HEK293 (cell line): ENCODE data around the gene BCKDHA.

Experiments
- KLF1 ChIP-seq: fragments of 450-650 bp; formaldehyde crosslinking; IDR thresholded peaks from 2 replicates; pipeline ENCODE4 v1.5.1; 2016; ENCODE audit warnings: missing biosample characterization, missing genetic modification characterization
- KLF7 ChIP-seq: fragments of 450-650 bp; formaldehyde crosslinking; IDR thresholded peaks from 2 replicates; pipeline ENCODE4 v1.5.1; 2016; ENCODE audit warnings: missing biosample characterization, missing genetic modification characterization, borderline replicate concordance
- KLF9 ChIP-seq: fragments of 450-650 bp; formaldehyde crosslinking; IDR thresholded peaks from 2 replicates; pipeline ENCODE4 v1.5.1; 2016; ENCODE audit warnings: missing biosample characterization, missing genetic modification characterization, low read depth
- PRDM10 ChIP-seq: fragments of 450-650 bp; formaldehyde crosslinking; IDR thresholded peaks from 2 replicates; pipeline ENCODE4 v1.5.1; 2016; ENCODE audit warnings: missing biosample characterization, missing genetic modification characterization
- SP2 ChIP-seq: fragments of 450-650 bp; formaldehyde crosslinking; IDR thresholded peaks from 2 replicates; pipeline ENCODE4 v1.5.1; 2016; ENCODE audit warnings: missing biosample characterization, missing genetic modification characterization
- ZBTB44 ChIP-seq: fragments of 450-650 bp; IDR thresholded peaks from 2 replicates; pipeline ENCODE4 v1.5.1; 2018; ENCODE audit warnings: missing biosample characterization, mild to moderate bottlenecking, missing genetic modification characterization
- ZNF121 ChIP-seq: fragments of 450-650 bp; formaldehyde crosslinking; IDR thresholded peaks from 2 replicates; pipeline ENCODE4 v1.5.1; 2016; ENCODE audit warnings: missing biosample characterization, missing genetic modification characterization
- ZNF140 ChIP-seq: fragments of 450-650 bp; formaldehyde crosslinking; IDR thresholded peaks from 2 replicates; pipeline ENCODE4 v1.5.1; 2016; ENCODE audit warnings: missing biosample characterization, missing genetic modification characterization
- ZNF23 ChIP-seq: fragments of 450-650 bp; formaldehyde crosslinking; IDR thresholded peaks from 2 replicates; pipeline ENCODE4 v1.5.1; 2016; ENCODE audit warnings: missing biosample characterization, missing genetic modification characterization, borderline replicate concordance
- ZNF24 ChIP-seq: fragments of 450-650 bp; formaldehyde crosslinking; IDR thresholded peaks from 2 replicates; pipeline ENCODE4 v1.5.1; 2016; ENCODE audit warnings: missing biosample characterization, missing genetic modification characterization
- ZNF248 ChIP-seq: fragments of 450-650 bp; formaldehyde crosslinking; IDR thresholded peaks from 2 replicates; pipeline ENCODE4 v1.5.1; 2017; ENCODE audit warnings: missing biosample characterization, missing genetic modification characterization
- ZNF341 ChIP-seq: fragments of 450-650 bp; formaldehyde crosslinking; IDR thresholded peaks from 2 replicates; pipeline ENCODE4; 2016; ENCODE audit warnings: low read depth, missing biosample characterization, missing genetic modification characterization
- ZNF366 ChIP-seq: fragments of 450-650 bp; formaldehyde crosslinking; conservative IDR thresholded peaks from 2 replicates; pipeline ENCODE4 v1.5.1; 2016; ENCODE audit warnings: missing biosample characterization, missing genetic modification characterization
- ZNF585B ChIP-seq: fragments of 450-650 bp; formaldehyde crosslinking; IDR thresholded peaks from 2 replicates; pipeline ENCODE4 v1.5.1; 2016; ENCODE audit warnings: missing biosample characterization, missing genetic modification characterization
- ZNF629 ChIP-seq: fragments of 450-650 bp; formaldehyde crosslinking; IDR thresholded peaks from 2 replicates; pipeline ENCODE4 v1.5.1; 2017; ENCODE audit warnings: missing biosample characterization, missing genetic modification characterization
- ZNF664 ChIP-seq: fragments of 450-650 bp; formaldehyde crosslinking; IDR thresholded peaks from 2 replicates; pipeline ENCODE4 v1.5.1; 2016; ENCODE audit warnings: missing biosample characterization, missing genetic modification characterization
- ZNF670 ChIP-seq: fragments of 450-650 bp; formaldehyde crosslinking; IDR thresholded peaks from 2 replicates; pipeline ENCODE4 v1.5.1; 2016; ENCODE audit warnings: missing biosample characterization, missing genetic modification characterization, low read depth
- ZNF830 ChIP-seq: fragments of 450-650 bp; IDR thresholded peaks from 2 replicates; pipeline ENCODE4 v1.5.0; 2018; ENCODE audit warnings: missing biosample characterization, missing genetic modification characterization, low read depth, mild to moderate bottlenecking, moderate library complexity
- TF ChIP-seq, protein P1 (sequence below): fragments of 450-650 bp; formaldehyde crosslinking; IDR thresholded peaks from 2 replicates; pipeline ENCODE4 v1.5.1; 2016; ENCODE audit warnings: missing biosample characterization, missing genetic modification characterization
- TF ChIP-seq, protein P2 (sequence below): fragments of 450-650 bp; formaldehyde crosslinking; IDR thresholded peaks from 2 replicates; pipeline ENCODE4 v1.5.1; 2017; ENCODE audit warnings: missing biosample characterization, missing genetic modification characterization
- TF ChIP-seq, protein P3 (sequence below): fragments of 450-650 bp; formaldehyde crosslinking; IDR thresholded peaks from 2 replicates; pipeline ENCODE4 v1.5.1; 2016; ENCODE audit warnings: missing biosample characterization, missing genetic modification characterization, low read depth
- TF ChIP-seq, protein P4 (sequence below): fragments of 450-650 bp; formaldehyde crosslinking; IDR thresholded peaks from 2 replicates; pipeline ENCODE4 v1.5.1; 2016; ENCODE audit warnings: missing biosample characterization, missing genetic modification characterization

BCKDHA gene

GRCh38 chr19:41351339-41352245 is 46.0 kb upstream of the BCKDHA start (continued):
- TF ChIP-seq, protein P1, sequence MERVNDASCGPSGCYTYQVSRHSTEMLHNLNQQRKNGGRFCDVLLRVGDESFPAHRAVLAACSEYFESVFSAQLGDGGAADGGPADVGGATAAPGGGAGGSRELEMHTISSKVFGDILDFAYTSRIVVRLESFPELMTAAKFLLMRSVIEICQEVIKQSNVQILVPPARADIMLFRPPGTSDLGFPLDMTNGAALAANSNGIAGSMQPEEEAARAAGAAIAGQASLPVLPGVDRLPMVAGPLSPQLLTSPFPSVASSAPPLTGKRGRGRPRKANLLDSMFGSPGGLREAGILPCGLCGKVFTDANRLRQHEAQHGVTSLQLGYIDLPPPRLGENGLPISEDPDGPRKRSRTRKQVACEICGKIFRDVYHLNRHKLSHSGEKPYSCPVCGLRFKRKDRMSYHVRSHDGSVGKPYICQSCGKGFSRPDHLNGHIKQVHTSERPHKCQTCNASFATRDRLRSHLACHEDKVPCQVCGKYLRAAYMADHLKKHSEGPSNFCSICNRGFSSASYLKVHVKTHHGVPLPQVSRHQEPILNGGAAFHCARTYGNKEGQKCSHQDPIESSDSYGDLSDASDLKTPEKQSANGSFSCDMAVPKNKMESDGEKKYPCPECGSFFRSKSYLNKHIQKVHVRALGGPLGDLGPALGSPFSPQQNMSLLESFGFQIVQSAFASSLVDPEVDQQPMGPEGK (tag by site-specific recombination) = no peak; the same call in 1 of the 2 replicates
- TF ChIP-seq KLF9 (peak; percentile 84), ZNF830 (tag by site-specific recombination) (no peak), ZBTB44 (tag by site-specific recombination) (no peak), ZNF121 (tag by site-specific recombination) (no peak), ZNF629 (tag by site-specific recombination) (no peak), ZNF366 (tag by site-specific recombination) (peak; percentile 55; the same call in 1 of the 2 replicates), ZNF248 (tag by site-specific recombination) (no peak), PRDM10 (tag by site-specific recombination) (peak; percentile 80), ZNF341 (tag by site-specific recombination) (peak; percentile 67), ZNF664 (no peak), ZNF670 (no peak), SP2 (tag by site-specific recombination) (peak; percentile 84), KLF1 (tag by site-specific recombination) (peak; percentile 99), ZNF23 (tag by site-specific recombination) (no peak), ZNF140 (no peak), ZNF24 (tag by site-specific recombination) (no peak), ZNF585B (tag by site-specific recombination) (no peak), KLF7 (tag by site-specific recombination) (peak; percentile 18; the same call in 1 of the 2 replicates)
- TF ChIP-seq, protein P2, sequence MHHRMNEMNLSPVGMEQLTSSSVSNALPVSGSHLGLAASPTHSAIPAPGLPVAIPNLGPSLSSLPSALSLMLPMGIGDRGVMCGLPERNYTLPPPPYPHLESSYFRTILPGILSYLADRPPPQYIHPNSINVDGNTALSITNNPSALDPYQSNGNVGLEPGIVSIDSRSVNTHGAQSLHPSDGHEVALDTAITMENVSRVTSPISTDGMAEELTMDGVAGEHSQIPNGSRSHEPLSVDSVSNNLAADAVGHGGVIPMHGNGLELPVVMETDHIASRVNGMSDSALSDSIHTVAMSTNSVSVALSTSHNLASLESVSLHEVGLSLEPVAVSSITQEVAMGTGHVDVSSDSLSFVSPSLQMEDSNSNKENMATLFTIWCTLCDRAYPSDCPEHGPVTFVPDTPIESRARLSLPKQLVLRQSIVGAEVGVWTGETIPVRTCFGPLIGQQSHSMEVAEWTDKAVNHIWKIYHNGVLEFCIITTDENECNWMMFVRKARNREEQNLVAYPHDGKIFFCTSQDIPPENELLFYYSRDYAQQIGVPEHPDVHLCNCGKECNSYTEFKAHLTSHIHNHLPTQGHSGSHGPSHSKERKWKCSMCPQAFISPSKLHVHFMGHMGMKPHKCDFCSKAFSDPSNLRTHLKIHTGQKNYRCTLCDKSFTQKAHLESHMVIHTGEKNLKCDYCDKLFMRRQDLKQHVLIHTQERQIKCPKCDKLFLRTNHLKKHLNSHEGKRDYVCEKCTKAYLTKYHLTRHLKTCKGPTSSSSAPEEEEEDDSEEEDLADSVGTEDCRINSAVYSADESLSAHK = no peak
- TF ChIP-seq, protein P3, sequence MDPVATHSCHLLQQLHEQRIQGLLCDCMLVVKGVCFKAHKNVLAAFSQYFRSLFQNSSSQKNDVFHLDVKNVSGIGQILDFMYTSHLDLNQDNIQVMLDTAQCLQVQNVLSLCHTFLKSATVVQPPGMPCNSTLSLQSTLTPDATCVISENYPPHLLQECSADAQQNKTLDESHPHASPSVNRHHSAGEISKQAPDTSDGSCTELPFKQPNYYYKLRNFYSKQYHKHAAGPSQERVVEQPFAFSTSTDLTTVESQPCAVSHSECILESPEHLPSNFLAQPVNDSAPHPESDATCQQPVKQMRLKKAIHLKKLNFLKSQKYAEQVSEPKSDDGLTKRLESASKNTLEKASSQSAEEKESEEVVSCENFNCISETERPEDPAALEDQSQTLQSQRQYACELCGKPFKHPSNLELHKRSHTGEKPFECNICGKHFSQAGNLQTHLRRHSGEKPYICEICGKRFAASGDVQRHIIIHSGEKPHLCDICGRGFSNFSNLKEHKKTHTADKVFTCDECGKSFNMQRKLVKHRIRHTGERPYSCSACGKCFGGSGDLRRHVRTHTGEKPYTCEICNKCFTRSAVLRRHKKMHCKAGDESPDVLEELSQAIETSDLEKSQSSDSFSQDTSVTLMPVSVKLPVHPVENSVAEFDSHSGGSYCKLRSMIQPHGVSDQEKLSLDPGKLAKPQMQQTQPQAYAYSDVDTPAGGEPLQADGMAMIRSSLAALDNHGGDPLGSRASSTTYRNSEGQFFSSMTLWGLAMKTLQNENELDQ (tag by site-specific recombination) = no peak
- TF ChIP-seq, protein P4, sequence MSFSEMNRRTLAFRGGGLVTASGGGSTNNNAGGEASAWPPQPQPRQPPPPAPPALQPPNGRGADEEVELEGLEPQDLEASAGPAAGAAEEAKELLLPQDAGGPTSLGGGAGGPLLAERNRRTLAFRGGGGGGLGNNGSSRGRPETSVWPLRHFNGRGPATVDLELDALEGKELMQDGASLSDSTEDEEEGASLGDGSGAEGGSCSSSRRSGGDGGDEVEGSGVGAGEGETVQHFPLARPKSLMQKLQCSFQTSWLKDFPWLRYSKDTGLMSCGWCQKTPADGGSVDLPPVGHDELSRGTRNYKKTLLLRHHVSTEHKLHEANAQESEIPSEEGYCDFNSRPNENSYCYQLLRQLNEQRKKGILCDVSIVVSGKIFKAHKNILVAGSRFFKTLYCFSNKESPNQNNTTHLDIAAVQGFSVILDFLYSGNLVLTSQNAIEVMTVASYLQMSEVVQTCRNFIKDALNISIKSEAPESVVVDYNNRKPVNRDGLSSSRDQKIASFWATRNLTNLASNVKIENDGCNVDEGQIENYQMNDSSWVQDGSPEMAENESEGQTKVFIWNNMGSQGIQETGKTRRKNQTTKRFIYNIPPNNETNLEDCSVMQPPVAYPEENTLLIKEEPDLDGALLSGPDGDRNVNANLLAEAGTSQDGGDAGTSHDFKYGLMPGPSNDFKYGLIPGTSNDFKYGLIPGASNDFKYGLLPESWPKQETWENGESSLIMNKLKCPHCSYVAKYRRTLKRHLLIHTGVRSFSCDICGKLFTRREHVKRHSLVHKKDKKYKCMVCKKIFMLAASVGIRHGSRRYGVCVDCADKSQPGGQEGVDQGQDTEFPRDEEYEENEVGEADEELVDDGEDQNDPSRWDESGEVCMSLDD (tag by site-specific recombination) = 0 out of 2 replicates have a peak, but pooled peaks have one; percentile 26
